ENCODE data around the gene TDRD9. TPM values are rescaled to one million over a fixed set of nuclear protein-coding genes. Genes with fewer than 3 reads are reported as not detected.

The TDRD9 gene
- total RNA-seq, 1 donor from 2014 or later = 8.5 TPM

- intact Hi-C loops (cut with DNase I) = no loop called here
- Histone ChIP-seq H3K27me3 (ENCODE audit: low read depth) (peaks cover 23% of the 10 kb centered on the region), H3K27ac (no peak overlapping the region)
Observed at GRCh38 chr14:104081951-104082464, 153.8 kb downstream of the TDRD9 start.

GRCh38 chr14:104082807-104083206 lies 154.6 kb downstream of the TDRD9 start:
- Histone ChIP-seq H3K4me3 (no peak overlapping the region), H3K27me3 (ENCODE audit: low read depth) (peaks cover 29% of the 10 kb centered on the region), H3K27ac (no peak overlapping the region), H3K36me3 (no peaks in the 10 kb centered on the region), H3K9me3 (no peaks in the 10 kb centered on the region), H3K4me1 (peaks cover 13% of the 10 kb centered on the region)
- no peak for TF ChIP-seq CTCF (IDR thresholded peaks at IDR 0.05)
- ATAC-seq = peak in 1 of 2 donors; percentile 21
- intact Hi-C loops (cut with DNase I) = no loop called here
- peak; percentile 66 for DNase-seq

More at GRCh38 chr14:104081951-104082464, 153.8 kb downstream of the TDRD9 start:
- Histone ChIP-seq H3K4me3 (no peak overlapping the region), H3K9me3 (no peaks in the 10 kb centered on the region), H3K4me1 (peaks cover 14% of the 10 kb centered on the region), H3K36me3 (no peaks in the 10 kb centered on the region)
- DNase-seq (peak; percentile 40), ATAC-seq (no peak)
- TF ChIP-seq CTCF (IDR thresholded peaks at IDR 0.05) = no peak

GRCh38 chr14:104084251-104085002 lies 156.2 kb downstream of the TDRD9 start:
- Histone ChIP-seq H3K4me3 (no peak overlapping the region), H3K27me3 (ENCODE audit: low read depth) (peaks cover 32% of the 10 kb centered on the region), H3K4me1 (peaks cover 8% of the 10 kb centered on the region), H3K36me3 (no peaks in the 10 kb centered on the region), H3K9me3 (no peaks in the 10 kb centered on the region), H3K27ac (no peak overlapping the region)
- intact Hi-C loops (cut with DNase I) = no loop called here
- no peak for DNase-seq
- TF ChIP-seq CTCF (IDR thresholded peaks at IDR 0.05) = no peak
- ATAC-seq = peak in 1 of 2 donors; percentile 23

GRCh38 chr14:104085032-104085888 lies 157.0 kb downstream of the TDRD9 start, which contains the start of gene ASPG:
Gene ASPG, plus strand, starts transcription at chr14:104085700. Its CDS starts 71 bp downstream, at chr14:104085771.
- H3K27me3 ChIP-seq (ENCODE audit: low read depth) = peaks cover 32% of the 10 kb centered on the region
- no peaks in the 10 kb centered on the region for H3K9me3 ChIP-seq
- TF ChIP-seq CTCF (IDR thresholded peaks at IDR 0.05) = no peak
- peaks cover 8% of the 10 kb centered on the region for H3K4me1 ChIP-seq
- intact Hi-C loops (cut with DNase I) = no loop called here
- peak; percentile 56 for DNase-seq
- H3K27ac ChIP-seq = no peak within 1 kb of the TSS
- ATAC-seq = peak; percentile 59 to 62
- peak within 1 kb of the TSS; percentile 37 for H3K4me3 ChIP-seq
- H3K36me3 ChIP-seq = no peaks in the 10 kb centered on the region

- intact Hi-C loops (cut with DNase I) = no loop called here
- no peaks in the 10 kb centered on the region for H3K9me3 ChIP-seq
- H3K4me1 ChIP-seq = peaks cover 8% of the 10 kb centered on the region
- ATAC-seq (no peak), DNase-seq (peak; percentile 48)
- H3K36me3 ChIP-seq = no peaks in the 10 kb centered on the region
- H3K4me3 ChIP-seq = peak overlapping the region; percentile 37
- no peak for TF ChIP-seq CTCF (IDR thresholded peaks at IDR 0.05)
- no peak overlapping the region for H3K27ac ChIP-seq
- H3K27me3 ChIP-seq (ENCODE audit: low read depth) = peaks cover 32% of the 10 kb centered on the region
Observed at GRCh38 chr14:104085889-104086201, 157.6 kb downstream of the TDRD9 start.
